ENCODE measurements around the gene GPR84.

GRCh38 chr12:54379398-54380201 lies 15.3 kb upstream of the GPR84 start:
- TF ChIP-seq CTCF (IDR thresholded peaks at IDR 0.05) (peak; percentile 100), MAX (IDR thresholded peaks at IDR 0.05; ENCODE audit: low read depth) (0 out of 2 replicates have a peak, but pooled peaks have one; percentile 29), TAF1 (IDR thresholded peaks at IDR 0.05; ENCODE audit: borderline replicate concordance, low read depth, low read length) (no peak), POLR2AphosphoS5 (IDR thresholded peaks at IDR 0.05; ENCODE audit: low read depth, low read length) (no peak), YY1 (IDR thresholded peaks at IDR 0.05; ENCODE audit: low read depth) (no peak), FOXM1 (IDR thresholded peaks at IDR 0.05; ENCODE audit: low read depth) (no peak), REST (IDR thresholded peaks at IDR 0.05; ENCODE audit: low read depth, low read length) (no peak), ZBTB33 (IDR thresholded peaks at IDR 0.05; ENCODE audit: borderline replicate concordance, low read depth) (no peak), RFX5 (IDR thresholded peaks at IDR 0.05; ENCODE audit: low read length) (no peak), GATA2 (CRISPR knock-in tag; IDR thresholded peaks at IDR 0.05) (no peak), SIN3A (IDR thresholded peaks at IDR 0.05; ENCODE audit: borderline replicate concordance, low read depth, low read length) (no peak), RCOR1 (IDR thresholded peaks at IDR 0.05; ENCODE audit: low read length) (peak; percentile 69)
